Erythroblast (primary cell): ENCODE data around the gene RIMKLB.

Experiments used
- GATA1 ChIP-seq: IDR thresholded peaks from 2 replicates; pipeline ENCODE4 v1.6.1; 2011; ENCODE audit warnings: low read depth, mild to moderate bottlenecking, control low read depth, low read length, moderate library complexity
- POLR2A ChIP-seq: IDR thresholded peaks from 2 replicates; pipeline ENCODE4 v1.6.1; 2011; ENCODE audit warnings: mild to moderate bottlenecking, low read length

DNA sequence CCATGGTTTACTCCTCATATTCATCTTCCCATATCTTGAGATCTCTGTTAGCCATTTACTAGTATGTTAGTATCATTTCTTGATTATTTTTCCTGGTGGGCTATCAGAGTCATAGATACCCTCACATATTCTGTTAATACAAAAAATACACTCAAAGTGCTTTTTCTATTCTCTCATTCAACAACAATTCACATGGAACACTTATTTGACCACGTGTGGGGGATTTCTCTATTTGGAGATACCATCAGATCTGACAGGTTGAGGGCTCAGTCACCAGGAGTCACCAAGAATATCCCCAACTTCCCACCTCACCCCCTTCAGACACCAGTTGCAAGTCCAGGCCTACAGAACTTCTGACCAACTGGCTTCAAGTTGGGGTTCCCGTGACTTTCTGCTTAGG, 72.7 kb downstream of the RIMKLB start:
- TF ChIP-seq POLR2A (no peak), GATA1 (no peak)
